ENCODE measurements around the gene RPL10A.

The RPL10A gene

DNA sequence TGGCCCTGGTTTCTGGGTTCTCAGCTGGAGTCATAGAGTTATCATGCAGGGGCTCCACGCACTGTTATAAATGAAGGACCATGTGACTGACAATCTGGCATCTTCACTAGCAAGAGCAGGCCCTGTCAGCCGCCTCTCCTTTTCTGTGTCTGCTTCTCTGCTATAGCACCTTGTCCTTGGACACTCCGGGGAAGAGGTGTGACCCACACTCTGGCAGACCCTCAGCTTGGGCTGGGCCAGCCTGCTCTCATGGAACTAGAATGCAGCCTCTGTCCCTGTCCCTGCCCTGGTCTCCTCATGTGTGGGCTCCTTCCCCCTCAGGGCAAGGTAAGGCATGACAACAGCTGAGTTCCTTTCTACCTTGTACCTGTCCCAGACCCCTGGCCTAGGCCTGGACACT, 27.0 kb upstream of the RPL10A start:
- TF ChIP-seq, protein P1, sequence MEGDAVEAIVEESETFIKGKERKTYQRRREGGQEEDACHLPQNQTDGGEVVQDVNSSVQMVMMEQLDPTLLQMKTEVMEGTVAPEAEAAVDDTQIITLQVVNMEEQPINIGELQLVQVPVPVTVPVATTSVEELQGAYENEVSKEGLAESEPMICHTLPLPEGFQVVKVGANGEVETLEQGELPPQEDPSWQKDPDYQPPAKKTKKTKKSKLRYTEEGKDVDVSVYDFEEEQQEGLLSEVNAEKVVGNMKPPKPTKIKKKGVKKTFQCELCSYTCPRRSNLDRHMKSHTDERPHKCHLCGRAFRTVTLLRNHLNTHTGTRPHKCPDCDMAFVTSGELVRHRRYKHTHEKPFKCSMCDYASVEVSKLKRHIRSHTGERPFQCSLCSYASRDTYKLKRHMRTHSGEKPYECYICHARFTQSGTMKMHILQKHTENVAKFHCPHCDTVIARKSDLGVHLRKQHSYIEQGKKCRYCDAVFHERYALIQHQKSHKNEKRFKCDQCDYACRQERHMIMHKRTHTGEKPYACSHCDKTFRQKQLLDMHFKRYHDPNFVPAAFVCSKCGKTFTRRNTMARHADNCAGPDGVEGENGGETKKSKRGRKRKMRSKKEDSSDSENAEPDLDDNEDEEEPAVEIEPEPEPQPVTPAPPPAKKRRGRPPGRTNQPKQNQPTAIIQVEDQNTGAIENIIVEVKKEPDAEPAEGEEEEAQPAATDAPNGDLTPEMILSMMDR (conservative IDR thresholded peaks at IDR 0.05): no peak
- H3K27ac ChIP-seq: no peak overlapping the region

DNA sequence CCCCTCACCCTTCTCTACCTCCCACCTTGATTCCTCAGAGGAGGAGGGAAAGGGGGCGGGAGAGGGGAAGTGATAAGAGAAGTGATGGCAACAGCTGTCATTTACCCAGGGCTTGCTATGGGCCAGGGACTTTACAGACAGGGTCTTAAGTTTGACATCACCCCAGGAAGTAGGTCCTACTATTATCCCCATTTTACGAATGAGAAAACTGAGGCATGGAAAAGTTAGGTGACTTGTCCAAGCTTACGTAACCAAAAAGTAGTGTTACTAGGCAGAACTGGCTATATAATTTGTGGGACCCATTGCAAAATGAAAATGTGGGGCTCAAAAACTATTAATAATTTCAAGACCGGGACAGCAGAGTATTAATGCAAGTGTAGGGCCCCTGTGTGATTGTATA, 26.6 kb upstream of the RPL10A start:
- no peak overlapping the region for H3K27ac ChIP-seq
- TF ChIP-seq, protein P1 (conservative IDR thresholded peaks at IDR 0.05): no peak

DNA sequence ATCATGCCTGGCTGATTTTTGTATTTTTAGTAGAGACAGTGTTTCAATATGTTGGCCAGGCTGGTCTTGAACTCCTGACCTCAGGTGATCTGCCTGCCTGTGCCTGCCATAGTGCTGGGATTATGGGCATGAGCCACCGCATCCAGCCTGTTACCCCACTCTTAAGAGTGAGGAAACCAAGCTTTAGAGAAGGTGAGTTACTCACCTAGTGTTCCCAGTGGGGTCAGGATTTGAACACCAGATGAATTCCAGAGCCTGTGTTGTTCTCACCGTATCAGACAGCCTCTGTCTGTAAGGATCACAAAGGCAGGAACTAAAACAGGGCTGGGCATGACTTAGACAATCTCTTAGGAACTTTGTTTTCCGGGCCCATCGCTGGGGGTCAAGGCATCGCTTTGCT, 25.5 kb upstream of the RPL10A start:
- no peak overlapping the region for H3K27ac ChIP-seq
- TF ChIP-seq, protein P1 (conservative IDR thresholded peaks at IDR 0.05): no peak

DNA sequence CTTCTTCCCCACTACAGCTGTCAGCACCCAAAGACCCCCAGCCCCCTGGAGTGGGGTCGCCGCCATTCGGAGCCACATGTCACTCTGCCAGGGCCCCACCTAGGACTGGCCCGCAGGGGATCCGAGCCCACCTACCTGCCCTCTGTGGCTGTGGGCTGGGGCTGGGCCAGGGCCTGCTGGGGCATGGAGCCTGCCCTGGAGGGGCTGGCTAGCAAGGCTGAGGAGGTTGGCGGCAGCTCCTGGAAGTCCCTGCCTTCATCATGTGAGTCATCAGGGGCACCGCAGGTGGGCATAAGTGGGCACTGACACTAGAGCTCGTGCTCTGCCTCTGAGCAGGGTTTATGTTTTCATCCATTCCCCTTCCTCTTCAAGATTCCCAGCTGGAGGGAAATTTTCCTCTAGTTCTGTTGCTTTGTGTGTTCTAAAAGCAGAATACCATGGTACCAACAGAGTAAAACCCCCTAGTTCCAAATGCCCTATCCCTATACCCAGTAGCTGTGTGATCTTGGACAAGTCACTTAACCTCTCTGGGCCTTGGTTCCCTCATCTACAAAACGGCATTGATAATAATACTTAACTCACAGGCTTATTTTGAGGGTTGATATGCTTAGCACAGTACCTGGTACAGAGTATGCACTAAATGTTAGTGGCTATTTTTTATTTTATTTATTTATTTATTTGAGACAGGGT, 24.7 kb upstream of the RPL10A start:
- TF ChIP-seq, protein P1 (conservative IDR thresholded peaks at IDR 0.05): no peak
- no peak overlapping the region for H3K27ac ChIP-seq

DNA sequence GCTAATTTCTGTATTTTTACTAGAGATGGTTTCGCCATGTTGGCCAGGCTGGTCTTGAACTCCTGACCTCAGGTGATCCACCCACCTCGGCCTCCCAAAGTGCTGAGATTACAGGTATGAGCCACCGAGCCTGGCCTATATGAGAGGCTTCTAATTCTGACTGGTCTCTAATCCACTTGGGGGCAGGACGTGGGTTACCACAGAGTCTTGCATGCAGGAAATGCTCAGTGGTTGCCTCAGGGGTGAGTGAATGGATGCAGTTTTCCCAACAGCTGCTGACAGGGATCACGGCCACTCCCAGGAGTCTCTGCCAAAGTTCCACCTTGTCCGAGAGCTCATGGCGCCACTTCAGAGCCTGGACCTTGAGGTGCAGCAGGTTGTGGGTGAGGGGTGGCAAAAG, 22.5 kb upstream of the RPL10A start:
- H3K27ac ChIP-seq: no peak overlapping the region
- TF ChIP-seq, protein P1 (conservative IDR thresholded peaks at IDR 0.05): no peak

DNA sequence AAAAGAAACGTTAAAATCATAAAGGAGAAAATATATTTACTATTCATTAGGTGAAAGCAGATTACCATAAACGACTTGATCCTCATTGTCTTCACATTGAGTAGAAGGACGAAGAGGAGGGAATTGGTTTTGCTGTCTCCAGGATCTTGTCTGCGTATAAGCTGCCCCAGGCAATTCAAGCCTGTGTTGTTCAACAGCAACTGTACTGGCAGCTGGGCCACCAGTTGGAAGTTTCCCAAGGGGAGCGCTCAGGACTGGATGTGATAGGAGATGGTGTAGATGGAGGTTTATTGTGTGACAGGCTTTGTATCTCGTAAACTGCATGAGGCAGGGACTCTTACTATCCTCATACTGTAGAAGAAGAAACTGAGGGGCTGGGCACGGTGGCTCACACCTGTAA, 20.0 kb upstream of the RPL10A start:
- peak overlapping the region; percentile 3; the same call in 1 of the 2 replicates for H3K27ac ChIP-seq
- TF ChIP-seq, protein P1 (conservative IDR thresholded peaks at IDR 0.05): no peak

DNA sequence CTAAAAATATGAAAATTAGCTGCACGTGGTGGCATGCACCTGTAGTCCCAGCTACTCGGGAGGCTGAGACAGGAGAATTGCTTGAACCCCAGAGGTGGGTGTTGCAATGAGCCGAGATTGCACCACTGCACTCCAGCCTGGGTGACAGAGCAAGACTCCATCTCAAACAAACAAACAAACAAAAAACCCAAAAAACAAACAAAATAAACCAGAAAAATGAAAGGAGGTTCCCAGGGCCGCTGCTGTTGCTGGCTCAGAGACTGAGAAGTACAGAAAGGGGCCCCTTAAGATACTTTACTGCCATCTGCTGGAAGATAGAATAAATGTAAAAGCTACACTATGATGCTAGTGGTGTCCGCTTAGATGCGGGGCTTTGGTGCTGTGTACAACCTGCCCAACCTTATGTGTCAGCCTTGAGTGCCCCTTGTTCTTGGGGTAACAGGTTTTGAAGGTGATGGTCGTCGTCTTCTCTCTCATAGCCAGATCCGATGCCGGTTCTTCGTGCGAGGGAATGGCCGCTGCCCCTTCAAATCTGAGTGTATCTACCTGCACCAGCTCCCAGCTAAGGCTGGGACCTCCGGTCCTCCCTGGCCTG, 18.8 kb upstream of the RPL10A start:
- H3K27ac ChIP-seq: no peak overlapping the region; the same call in 1 of the 2 replicates
- TF ChIP-seq, protein P1 (conservative IDR thresholded peaks at IDR 0.05): peak; percentile 85

All from VCaP (cell line).